SK-N-SH (cell line): Measurements from ENCODE around the gene GABRA5.

Experiments
- EP300 ChIP-seq, 2 experiments: IDR thresholded peaks; 2 replicates each; pipeline versions ENCODE4 v1.4.0 to v1.6.1; 2012; ENCODE audit warnings: borderline replicate concordance in 1 of 2, low read depth in 1 of 2, low read length in 1 of 2
- FOSL2 ChIP-seq: IDR thresholded peaks from 2 replicates; pipeline ENCODE4 v1.4.0; 2012; ENCODE audit warnings: low read depth, mild to moderate bottlenecking, moderate library complexity, borderline replicate concordance
- JUND ChIP-seq: IDR thresholded peaks from 2 replicates; pipeline ENCODE4 v1.4.0; 2012
- TAF1 ChIP-seq: IDR thresholded peaks from 2 replicates; pipeline ENCODE4 v1.6.1; 2012; ENCODE audit warnings: low read depth, mild to moderate bottlenecking, low read length, moderate library complexity, borderline replicate concordance
- TF ChIP-seq, protein P1 (sequence below): fragments of 200-600 bp; sonication (generic); IDR thresholded peaks from 2 replicates; pipeline ENCODE4 v1.6.1; 2017; ENCODE audit warnings: antibody characterized with exemption, mild to moderate bottlenecking, moderate library complexity
- TF ChIP-seq, protein P2 (sequence below): IDR thresholded peaks from 2 replicates; pipeline ENCODE4 v1.4.0; 2012; ENCODE audit warnings: low read depth

DNA sequence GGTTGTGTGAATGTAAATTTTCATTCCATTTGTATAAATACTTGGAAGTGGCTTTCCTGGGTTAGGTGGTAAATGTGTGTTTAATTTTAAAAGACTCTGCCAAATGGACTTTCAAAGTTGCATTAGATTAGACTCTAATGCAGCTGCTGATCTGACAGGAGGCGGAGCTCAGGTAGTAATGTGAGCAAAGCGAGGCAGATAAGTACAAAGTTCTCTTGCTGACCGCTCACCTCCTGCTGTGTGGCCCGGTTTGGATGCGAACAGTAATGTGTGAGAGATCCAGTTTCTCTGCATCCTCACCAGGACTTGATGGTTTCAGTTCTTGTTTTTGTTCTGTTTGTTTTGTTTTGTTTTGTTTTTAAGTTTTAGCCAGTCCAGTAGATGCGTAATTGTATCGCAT is 34.9 kb upstream of the GABRA5 start:
- TF ChIP-seq, protein P1, sequence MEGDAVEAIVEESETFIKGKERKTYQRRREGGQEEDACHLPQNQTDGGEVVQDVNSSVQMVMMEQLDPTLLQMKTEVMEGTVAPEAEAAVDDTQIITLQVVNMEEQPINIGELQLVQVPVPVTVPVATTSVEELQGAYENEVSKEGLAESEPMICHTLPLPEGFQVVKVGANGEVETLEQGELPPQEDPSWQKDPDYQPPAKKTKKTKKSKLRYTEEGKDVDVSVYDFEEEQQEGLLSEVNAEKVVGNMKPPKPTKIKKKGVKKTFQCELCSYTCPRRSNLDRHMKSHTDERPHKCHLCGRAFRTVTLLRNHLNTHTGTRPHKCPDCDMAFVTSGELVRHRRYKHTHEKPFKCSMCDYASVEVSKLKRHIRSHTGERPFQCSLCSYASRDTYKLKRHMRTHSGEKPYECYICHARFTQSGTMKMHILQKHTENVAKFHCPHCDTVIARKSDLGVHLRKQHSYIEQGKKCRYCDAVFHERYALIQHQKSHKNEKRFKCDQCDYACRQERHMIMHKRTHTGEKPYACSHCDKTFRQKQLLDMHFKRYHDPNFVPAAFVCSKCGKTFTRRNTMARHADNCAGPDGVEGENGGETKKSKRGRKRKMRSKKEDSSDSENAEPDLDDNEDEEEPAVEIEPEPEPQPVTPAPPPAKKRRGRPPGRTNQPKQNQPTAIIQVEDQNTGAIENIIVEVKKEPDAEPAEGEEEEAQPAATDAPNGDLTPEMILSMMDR, result no peak
- TF ChIP-seq TAF1 (no peak), FOSL2 (no peak), EP300 (IDR thresholded peaks at IDR 0.05; ENCODE audit: borderline replicate concordance in 1 of 2, low read depth in 1 of 2, low read length in 1 of 2) (no peak), JUND (no peak)
- TF ChIP-seq, protein P2, sequence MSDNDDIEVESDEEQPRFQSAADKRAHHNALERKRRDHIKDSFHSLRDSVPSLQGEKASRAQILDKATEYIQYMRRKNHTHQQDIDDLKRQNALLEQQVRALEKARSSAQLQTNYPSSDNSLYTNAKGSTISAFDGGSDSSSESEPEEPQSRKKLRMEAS, result no peak
